Spleen (tissue), 11 donors: ENCODE measurements around the gene COL5A2. TPM values are rescaled to one million over a fixed set of nuclear protein-coding genes. Genes with fewer than 3 reads are reported as not detected.

Source experiments
- DNase-seq: peaks from one replicate; pipeline ENCODE4 v3.0.0-alpha.2; 2020
- H3K27ac ChIP-seq, 8 donors: fragments of 200-600 bp; sonication (generic) in 7 of 8; 1 replicate in 4 of 8; 2 replicates in 4 of 8; pipeline versions ENCODE4 v1.5.0 to v1.8.0; 2016 to 2021; ENCODE audit warnings: inconsistent platforms in 4 of 8, mild to moderate bottlenecking in 4 of 8, moderate library complexity in 1 of 8
- H3K27me3 ChIP-seq, 7 donors: fragments of 200-600 bp; sonication (generic) in 6 of 7; replicated peaks in 1 of 7; 1 replicate in 4 of 7; 2 replicates in 3 of 7; pipeline versions ENCODE4 v1.5.0 to v1.8.0; 2016 to 2021; ENCODE audit warnings: inconsistent platforms in 3 of 7, mild to moderate bottlenecking in 1 of 7
- H3K36me3 ChIP-seq, 6 donors: fragments of 200-600 bp; sonication (generic) in 5 of 6; 1 replicate in 4 of 6; 2 replicates in 2 of 6; pipeline versions ENCODE4 v1.5.0 to v1.8.0; 2016 to 2021; ENCODE audit warnings: inconsistent platforms in 2 of 6
- H3K4me1 ChIP-seq, 6 donors: fragments of 200-600 bp; sonication (generic) in 5 of 6; 1 replicate in 3 of 6; 2 replicates in 3 of 6; pipeline versions ENCODE4 v1.5.0 to v1.8.0; 2016 to 2021; ENCODE audit warnings: inconsistent platforms in 3 of 6
- H3K4me3 ChIP-seq, 8 donors: fragments of 200-600 bp; sonication (generic) in 7 of 8; 1 replicate in 4 of 8; 2 replicates in 4 of 8; pipeline versions ENCODE4 v1.5.0 to v1.8.0; 2016 to 2021; ENCODE audit warnings: inconsistent platforms in 4 of 8, mild to moderate bottlenecking in 4 of 8, moderate library complexity in 2 of 8
- H3K9me3 ChIP-seq, 8 donors: fragments of 200-600 bp; sonication (generic) in 7 of 8; 1 replicate in 4 of 8; 2 replicates in 4 of 8; pipeline versions ENCODE4 v1.5.0 to v1.8.0; 2016 to 2021; ENCODE audit warnings: inconsistent platforms in 4 of 8
- CTCF ChIP-seq, 11 experiments: fragments of 200-600 bp in 7 of 11; fragments of 450-650 bp in 4 of 11; sonication (generic) in 4 of 11; IDR thresholded peaks in 8 of 11; conservative IDR thresholded peaks in 3 of 11; 1 replicate in 7 of 11; 2 replicates in 4 of 11; pipeline versions ENCODE4 v1.4.0 to v1.8.0; 2016 to 2021; ENCODE audit warnings: antibody characterized with exemption in 11 of 11, inconsistent platforms in 4 of 11, mild to moderate bottlenecking in 1 of 11
- POLR2A ChIP-seq, 3 donors: fragments of 450-650 bp; IDR thresholded peaks; one replicate each; pipeline ENCODE4 v1.5.1; 2017; ENCODE audit warnings: antibody characterized with exemption in 3 of 3, mild to moderate bottlenecking in 1 of 3
- POLR2AphosphoS5 ChIP-seq, 3 donors: sonication (generic); formaldehyde crosslinking; IDR thresholded peaks; one replicate each; pipeline ENCODE4 v1.5.1; 2017; ENCODE audit warnings: antibody characterized with exemption in 3 of 3
- WGBS, 5 donors: extraction: QIAGEN DNeasy Blood & Tissue Kit in 3 of 5; methylation state at CpG; one replicate each; pipeline versions ENCODE4 v1.1.5 to v1.1.7; 2013 to 2018; 5-methylcytosine and 5-hydroxymethylcytosine counted together
- intact Hi-C: fragments of 100-400 bp; cut with DNase I; formaldehyde crosslinking; loops from one replicate; pipeline ENCODE4 v1.15.0; 2023; ENCODE audit warnings: low total_unique reads
- polyA plus RNA-seq, 3 donors: library from polyadenylated mRNA; stranded (reverse); fragments of 200-250 nt; gene quantifications; one replicate each; pipeline ENCODE4 v1.2.1, GENCODE V29; 2013
- total RNA-seq, 7 donors: library from RNA; depleted of rRNA in 3 of 7; stranded (reverse); fragments of >200 nt in 3 of 7; fragmentation: NEBNext Ultra II Directional in 4 of 7; extraction: Animal tissue kit (Norgen Biotek cat#: 25700) in 4 of 7; gene quantifications; one replicate each; pipeline versions ENCODE4 v1.1.0 to v1.2.1, GENCODE V29; 2016 to 2021
- donor health status: healthy with polysubstance abuse.
- donor health status: DM: no; HTN: no; CAD: no; lungs with moderate emphysema.
- donor health status: DM: no; HTN: no; CAD: no.
- donor health status: Bipolar disorder and iron deficiency.
- donor health status: healthy.
- donor health status: DM: no; HTN: no; CAD: no.
- donor health status: DM: yes; HTN: yes; CAD: no.

Gene COL5A2
- total and polyA plus RNA-seq, 10 donors, result 3.4 to 35.7 (median 16.3) TPM

GRCh38 chr2:189175869-189176433 is 3.6 kb downstream of the COL5A2 start:
- TF ChIP-seq CTCF (IDR thresholded peaks at IDR 0.05 in 8 of 11, conservative IDR thresholded peaks at IDR 0.05 in 3 of 11), result no peak
- TF ChIP-seq POLR2AphosphoS5 (IDR thresholded peaks at IDR 0.05), result no peak
- no peak for TF ChIP-seq POLR2A (IDR thresholded peaks at IDR 0.05)
- H3K36me3 ChIP-seq, result no peaks in the 10 kb centered on the region
- DNase-seq, result no peak

GRCh38 chr2:189171956-189172609 is 7.5 kb downstream of the COL5A2 start:
- no peak for DNase-seq
- WGBS, 5 donors, result 64 to 90% (median 74%) methylated on average over 1 of the region's 1 CpG
- H3K27ac ChIP-seq, result peak overlapping the region in 1 of 8 donors; percentile 26
- no peak overlapping the region for H3K4me3 ChIP-seq
- peaks cover 0 to 7% (median 0%) of the 10 kb centered on the region in 8 donors for H3K9me3 ChIP-seq
- no peaks in the 10 kb centered on the region for H3K4me1 ChIP-seq
- H3K36me3 ChIP-seq, result no peaks in the 10 kb centered on the region
- no peak for TF ChIP-seq POLR2A (IDR thresholded peaks at IDR 0.05)
- no peak for TF ChIP-seq CTCF (IDR thresholded peaks at IDR 0.05 in 8 of 11, conservative IDR thresholded peaks at IDR 0.05 in 3 of 11)
- TF ChIP-seq POLR2AphosphoS5 (IDR thresholded peaks at IDR 0.05), result no peak
- intact Hi-C loops, result no loop called here
- H3K27me3 ChIP-seq, result no peaks in the 10 kb centered on the region

More at GRCh38 chr2:189175869-189176433, 3.6 kb downstream of the COL5A2 start:
- intact Hi-C loops, result no loop called here
- H3K27ac ChIP-seq, result no peak overlapping the region
- WGBS, 5 donors, result 76 to 90% (median 85%) methylated on average over 2 of the region's 2 CpGs
- peaks cover 0 to 6% (median 0%) of the 10 kb centered on the region in 7 donors for H3K27me3 ChIP-seq
- H3K4me3 ChIP-seq, result no peak overlapping the region
- H3K9me3 ChIP-seq, result peaks cover 0 to 7% (median 0%) of the 10 kb centered on the region in 8 donors
- no peaks in the 10 kb centered on the region for H3K4me1 ChIP-seq

- TF ChIP-seq CTCF (IDR thresholded peaks at IDR 0.05 in 8 of 11, conservative IDR thresholded peaks at IDR 0.05 in 3 of 11) (no peak), POLR2A (IDR thresholded peaks at IDR 0.05) (no peak), POLR2AphosphoS5 (IDR thresholded peaks at IDR 0.05) (no peak)
- no peak overlapping the region for H3K4me3 ChIP-seq
- peaks cover 0 to 3% (median 0%) of the 10 kb centered on the region in 6 donors for H3K4me1 ChIP-seq
- H3K27me3 ChIP-seq, result no peaks in the 10 kb centered on the region
- 82 to 92% (median 84%) methylated on average over 2 of the region's 2 CpGs for WGBS, 5 donors
- H3K27ac ChIP-seq, result no peak overlapping the region
- H3K9me3 ChIP-seq, result no peaks in the 10 kb centered on the region
- no peak for DNase-seq
- intact Hi-C loops, result no loop called here
- no peaks in the 10 kb centered on the region for H3K36me3 ChIP-seq
These were observed 10.6 kb downstream of the COL5A2 start for GRCh38 chr2:189168856-189169499.
